ENCODE data around the gene DOCK6.

The DOCK6 gene

GRCh38 chr19:11256189-11256588 lies 6.1 kb downstream of the DOCK6 start:
- no peaks in the 10 kb centered on the region for H3K9me3 ChIP-seq (ENCODE audit: low read length)
- H3K36me3 ChIP-seq (ENCODE audit: insufficient read depth, low read length): peaks cover 10% of the 10 kb centered on the region
- H3K27me3 ChIP-seq (ENCODE audit: control insufficient read depth in 1 of 2, insufficient read depth in 2 of 2, low read length in 2 of 2): no peaks in the 10 kb centered on the region
- H3K9ac ChIP-seq (ENCODE audit: low read length): no peak overlapping the region
- H3K27ac ChIP-seq (ENCODE audit: low read depth, low read length): no peak overlapping the region
- no peak overlapping the region for H3K4me3 ChIP-seq (ENCODE audit: low read depth in 1 of 2, low read length in 2 of 2)
- H3K4me1 ChIP-seq (ENCODE audit: insufficient read depth, low read length): no peaks in the 10 kb centered on the region

- H3K9ac ChIP-seq (ENCODE audit: low read length): no peak overlapping the region
- no peaks in the 10 kb centered on the region for H3K4me1 ChIP-seq (ENCODE audit: insufficient read depth, low read length)
- no peaks in the 10 kb centered on the region for H3K9me3 ChIP-seq (ENCODE audit: low read length)
- no peak overlapping the region for H3K4me3 ChIP-seq (ENCODE audit: low read depth in 1 of 2, low read length in 2 of 2)
- peaks cover 15% of the 10 kb centered on the region for H3K36me3 ChIP-seq (ENCODE audit: insufficient read depth, low read length)
- no peaks in the 10 kb centered on the region for H3K27me3 ChIP-seq (ENCODE audit: control insufficient read depth in 1 of 2, insufficient read depth in 2 of 2, low read length in 2 of 2)
- H3K27ac ChIP-seq (ENCODE audit: low read depth, low read length): no peak overlapping the region
Observed at GRCh38 chr19:11254666-11255065, 7.7 kb downstream of the DOCK6 start.

- Histone ChIP-seq H3K9me3 (ENCODE audit: low read length) (no peaks in the 10 kb centered on the region), H3K4me3 (ENCODE audit: low read depth in 1 of 2, low read length in 2 of 2) (no peak overlapping the region)
Observed at GRCh38 chr19:11252665-11253355, 9.5 kb downstream of the DOCK6 start.

GRCh38 chr19:11251650-11252314 lies 10.5 kb downstream of the DOCK6 start:
- Histone ChIP-seq H3K27me3 (ENCODE audit: control insufficient read depth in 1 of 2, insufficient read depth in 2 of 2, low read length in 2 of 2) (no peaks in the 10 kb centered on the region), H3K9ac (ENCODE audit: low read length) (no peak overlapping the region), H3K9me3 (ENCODE audit: low read length) (no peaks in the 10 kb centered on the region), H3K4me3 (ENCODE audit: low read depth in 1 of 2, low read length in 2 of 2) (no peak overlapping the region), H3K27ac (ENCODE audit: low read depth, low read length) (no peak overlapping the region), H3K36me3 (ENCODE audit: insufficient read depth, low read length) (peaks cover 28% of the 10 kb centered on the region), H3K4me1 (ENCODE audit: insufficient read depth, low read length) (no peaks in the 10 kb centered on the region)

More at GRCh38 chr19:11252665-11253355, 9.5 kb downstream of the DOCK6 start:
- Histone ChIP-seq H3K36me3 (ENCODE audit: insufficient read depth, low read length) (peaks cover 25% of the 10 kb centered on the region), H3K4me1 (ENCODE audit: insufficient read depth, low read length) (no peaks in the 10 kb centered on the region), H3K27me3 (ENCODE audit: control insufficient read depth in 1 of 2, insufficient read depth in 2 of 2, low read length in 2 of 2) (no peaks in the 10 kb centered on the region), H3K27ac (ENCODE audit: low read depth, low read length) (no peak overlapping the region), H3K9ac (ENCODE audit: low read length) (no peak overlapping the region)

- no peak overlapping the region for H3K9ac ChIP-seq (ENCODE audit: low read length)
- no peak overlapping the region for H3K27ac ChIP-seq (ENCODE audit: low read depth, low read length)
- no peaks in the 10 kb centered on the region for H3K4me1 ChIP-seq (ENCODE audit: insufficient read depth, low read length)
- H3K36me3 ChIP-seq (ENCODE audit: insufficient read depth, low read length): peaks cover 28% of the 10 kb centered on the region
- no peaks in the 10 kb centered on the region for H3K27me3 ChIP-seq (ENCODE audit: control insufficient read depth in 1 of 2, insufficient read depth in 2 of 2, low read length in 2 of 2)
- H3K9me3 ChIP-seq (ENCODE audit: low read length): no peaks in the 10 kb centered on the region
- no peak overlapping the region for H3K4me3 ChIP-seq (ENCODE audit: low read depth in 1 of 2, low read length in 2 of 2)
Observed at GRCh38 chr19:11251217-11251616, 11.1 kb downstream of the DOCK6 start.

- Histone ChIP-seq H3K27me3 (ENCODE audit: control insufficient read depth in 1 of 2, insufficient read depth in 2 of 2, low read length in 2 of 2) (no peaks in the 10 kb centered on the region), H3K36me3 (ENCODE audit: insufficient read depth, low read length) (peaks cover 28% of the 10 kb centered on the region), H3K9me3 (ENCODE audit: low read length) (no peaks in the 10 kb centered on the region), H3K27ac (ENCODE audit: low read depth, low read length) (no peak overlapping the region), H3K9ac (ENCODE audit: low read length) (no peak overlapping the region), H3K4me1 (ENCODE audit: insufficient read depth, low read length) (peaks cover under 1% of the 10 kb centered on the region), H3K4me3 (ENCODE audit: low read depth in 1 of 2, low read length in 2 of 2) (no peak overlapping the region)
Observed at GRCh38 chr19:11248852-11249251, 13.5 kb downstream of the DOCK6 start.

- peaks cover 5% of the 10 kb centered on the region for H3K4me1 ChIP-seq (ENCODE audit: insufficient read depth, low read length)
- H3K27me3 ChIP-seq (ENCODE audit: control insufficient read depth in 1 of 2, insufficient read depth in 2 of 2, low read length in 2 of 2): no peaks in the 10 kb centered on the region
- H3K36me3 ChIP-seq (ENCODE audit: insufficient read depth, low read length): peaks cover 28% of the 10 kb centered on the region
- H3K27ac ChIP-seq (ENCODE audit: low read depth, low read length): no peak overlapping the region
- no peak overlapping the region for H3K9ac ChIP-seq (ENCODE audit: low read length)
- no peaks in the 10 kb centered on the region for H3K9me3 ChIP-seq (ENCODE audit: low read length)
- H3K4me3 ChIP-seq (ENCODE audit: low read depth in 1 of 2, low read length in 2 of 2): no peak overlapping the region
Observed at GRCh38 chr19:11247934-11248333, 14.4 kb downstream of the DOCK6 start.

- Histone ChIP-seq H3K4me1 (ENCODE audit: insufficient read depth, low read length) (peaks cover 5% of the 10 kb centered on the region), H3K27ac (ENCODE audit: low read depth, low read length) (no peak overlapping the region), H3K36me3 (ENCODE audit: insufficient read depth, low read length) (peaks cover 26% of the 10 kb centered on the region)
Observed at GRCh38 chr19:11247391-11247790, 14.9 kb downstream of the DOCK6 start.

GRCh38 chr19:11246941-11247340 lies 15.4 kb downstream of the DOCK6 start:
- Histone ChIP-seq H3K9ac (ENCODE audit: low read length) (no peak overlapping the region), H3K36me3 (ENCODE audit: insufficient read depth, low read length) (peaks cover 22% of the 10 kb centered on the region), H3K27ac (ENCODE audit: low read depth, low read length) (no peak overlapping the region), H3K4me1 (ENCODE audit: insufficient read depth, low read length) (peaks cover 5% of the 10 kb centered on the region), H3K4me3 (ENCODE audit: low read depth in 1 of 2, low read length in 2 of 2) (no peak overlapping the region), H3K9me3 (ENCODE audit: low read length) (no peaks in the 10 kb centered on the region), H3K27me3 (ENCODE audit: control insufficient read depth in 1 of 2, insufficient read depth in 2 of 2, low read length in 2 of 2) (no peaks in the 10 kb centered on the region)

More at GRCh38 chr19:11247391-11247790, 14.9 kb downstream of the DOCK6 start:
- H3K9ac ChIP-seq (ENCODE audit: low read length): no peak overlapping the region
- no peaks in the 10 kb centered on the region for H3K9me3 ChIP-seq (ENCODE audit: low read length)
- no peaks in the 10 kb centered on the region for H3K27me3 ChIP-seq (ENCODE audit: control insufficient read depth in 1 of 2, insufficient read depth in 2 of 2, low read length in 2 of 2)
- H3K4me3 ChIP-seq (ENCODE audit: low read depth in 1 of 2, low read length in 2 of 2): no peak overlapping the region

- Histone ChIP-seq H3K9ac (ENCODE audit: low read length) (no peak overlapping the region), H3K9me3 (ENCODE audit: low read length) (no peaks in the 10 kb centered on the region), H3K27me3 (ENCODE audit: control insufficient read depth in 1 of 2, insufficient read depth in 2 of 2, low read length in 2 of 2) (no peaks in the 10 kb centered on the region), H3K36me3 (ENCODE audit: insufficient read depth, low read length) (peaks cover 13% of the 10 kb centered on the region), H3K27ac (ENCODE audit: low read depth, low read length) (no peak overlapping the region), H3K4me3 (ENCODE audit: low read depth in 1 of 2, low read length in 2 of 2) (no peak overlapping the region), H3K4me1 (ENCODE audit: insufficient read depth, low read length) (peaks cover 5% of the 10 kb centered on the region)
Observed at GRCh38 chr19:11244846-11245589, 17.3 kb downstream of the DOCK6 start.

- no peak overlapping the region for H3K27ac ChIP-seq (ENCODE audit: low read depth, low read length)
- H3K9ac ChIP-seq (ENCODE audit: low read length): no peak overlapping the region
Observed at GRCh38 chr19:11243798-11244169, 18.5 kb downstream of the DOCK6 start.

More at GRCh38 chr19:11243798-11244169, 18.5 kb downstream of the DOCK6 start:
- Histone ChIP-seq H3K4me1 (ENCODE audit: insufficient read depth, low read length) (peaks cover 5% of the 10 kb centered on the region), H3K36me3 (ENCODE audit: insufficient read depth, low read length) (peaks cover 11% of the 10 kb centered on the region), H3K9me3 (ENCODE audit: low read length) (no peaks in the 10 kb centered on the region), H3K27me3 (ENCODE audit: control insufficient read depth in 1 of 2, insufficient read depth in 2 of 2, low read length in 2 of 2) (no peaks in the 10 kb centered on the region), H3K4me3 (ENCODE audit: low read depth in 1 of 2, low read length in 2 of 2) (peak overlapping the region; percentile 32 to 47)

All from muscle layer of colon (tissue), 2 donors.